SK-N-SH treated with all-trans-retinoic acid at 6 μM for 48 hours (cell line): ENCODE data around the gene TNIP1.

Experiments
- CREB5 ChIP-seq: fragments of 250-450 bp; sonication (Bioruptor Pico); IDR thresholded peaks from 2 replicates; pipeline ENCODE4 v1.5.1; 2020; ENCODE audit warnings: low read depth, mild to moderate bottlenecking, moderate library complexity
- ISL1 ChIP-seq: fragments of 250-450 bp; sonication (Bioruptor Pico); IDR thresholded peaks from 2 replicates; pipeline ENCODE4 v2.1.2; 2022; ENCODE audit warnings: mild to moderate bottlenecking, moderate library complexity
- PATZ1 ChIP-seq: fragments of 250-450 bp; sonication (Bioruptor Pico); IDR thresholded peaks from 2 replicates; pipeline ENCODE4 v1.8.0; 2020; ENCODE audit warnings: mild to moderate bottlenecking, moderate library complexity, borderline replicate concordance
- PPARA ChIP-seq: fragments of 250-450 bp; sonication (Bioruptor Pico); IDR thresholded peaks from 2 replicates; pipeline ENCODE4 v1.5.0; 2020; ENCODE audit warnings: mild to moderate bottlenecking, borderline replicate concordance
- RARB ChIP-seq: fragments of 250-450 bp; sonication (Bioruptor Pico); IDR thresholded peaks from 2 replicates; pipeline ENCODE4 v1.8.0; 2021; ENCODE audit warnings: mild to moderate bottlenecking, moderate library complexity
- TCF4 ChIP-seq: fragments of 250-450 bp; sonication (Bioruptor Pico); IDR thresholded peaks from 2 replicates; pipeline ENCODE4 v1.8.0; 2021; ENCODE audit warnings: mild to moderate bottlenecking, moderate library complexity, borderline replicate concordance
- ZC3H10 ChIP-seq: fragments of 250-450 bp; sonication (Bioruptor Pico); IDR thresholded peaks from 2 replicates; pipeline ENCODE4 v1.5.1; 2021; ENCODE audit warnings: mild to moderate bottlenecking, moderate library complexity
- ZFP3 ChIP-seq: fragments of 250-450 bp; sonication (Bioruptor Pico); IDR thresholded peaks from 2 replicates; pipeline ENCODE4 v1.5.0; 2020; ENCODE audit warnings: mild to moderate bottlenecking, moderate library complexity
- ZFP30 ChIP-seq: fragments of 450-650 bp; formaldehyde crosslinking; IDR thresholded peaks from 2 replicates; pipeline ENCODE4 v1.5.0; 2022; ENCODE audit warnings: mild to moderate bottlenecking, moderate library complexity
- ZNF565 ChIP-seq: fragments of 450-650 bp; formaldehyde crosslinking; conservative IDR thresholded peaks from 2 replicates; pipeline ENCODE4 v1.5.0; 2020; ENCODE audit warnings: low read depth, mild to moderate bottlenecking, moderate library complexity
- TF ChIP-seq, protein P1 (sequence below): fragments of 250-450 bp; sonication (Bioruptor Pico); IDR thresholded peaks from 2 replicates; pipeline ENCODE4 v1.8.0; 2021; ENCODE audit warnings: low read depth, mild to moderate bottlenecking, moderate library complexity, borderline replicate concordance
- TF ChIP-seq, protein P2 (sequence below): fragments of 250-450 bp; sonication (Bioruptor Pico); IDR thresholded peaks from 2 replicates; pipeline ENCODE4 v1.5.0; 2020; ENCODE audit warnings: mild to moderate bottlenecking, moderate library complexity

- TF ChIP-seq RARB (no peak), TCF4 (CRISPR knock-in tag) (no peak), CREB5 (CRISPR knock-in tag) (no peak), ZFP3 (CRISPR knock-in tag) (no peak), PATZ1 (CRISPR knock-in tag) (no peak), PPARA (CRISPR knock-in tag) (no peak), ISL1 (CRISPR knock-in tag) (no peak), ZFP30 (no peak), ZNF565 (no peak), ZC3H10 (CRISPR knock-in tag) (no peak)
- TF ChIP-seq, protein P1, sequence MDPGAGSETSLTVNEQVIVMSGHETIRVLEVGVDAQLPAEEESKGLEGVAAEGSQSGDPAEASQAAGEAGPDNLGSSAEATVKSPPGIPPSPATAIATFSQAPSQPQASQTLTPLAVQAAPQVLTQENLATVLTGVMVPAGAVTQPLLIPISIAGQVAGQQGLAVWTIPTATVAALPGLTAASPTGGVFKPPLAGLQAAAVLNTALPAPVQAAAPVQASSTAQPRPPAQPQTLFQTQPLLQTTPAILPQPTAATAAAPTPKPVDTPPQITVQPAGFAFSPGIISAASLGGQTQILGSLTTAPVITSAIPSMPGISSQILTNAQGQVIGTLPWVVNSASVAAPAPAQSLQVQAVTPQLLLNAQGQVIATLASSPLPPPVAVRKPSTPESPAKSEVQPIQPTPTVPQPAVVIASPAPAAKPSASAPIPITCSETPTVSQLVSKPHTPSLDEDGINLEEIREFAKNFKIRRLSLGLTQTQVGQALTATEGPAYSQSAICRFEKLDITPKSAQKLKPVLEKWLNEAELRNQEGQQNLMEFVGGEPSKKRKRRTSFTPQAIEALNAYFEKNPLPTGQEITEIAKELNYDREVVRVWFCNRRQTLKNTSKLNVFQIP (CRISPR knock-in tag), result no peak
- TF ChIP-seq, protein P2, sequence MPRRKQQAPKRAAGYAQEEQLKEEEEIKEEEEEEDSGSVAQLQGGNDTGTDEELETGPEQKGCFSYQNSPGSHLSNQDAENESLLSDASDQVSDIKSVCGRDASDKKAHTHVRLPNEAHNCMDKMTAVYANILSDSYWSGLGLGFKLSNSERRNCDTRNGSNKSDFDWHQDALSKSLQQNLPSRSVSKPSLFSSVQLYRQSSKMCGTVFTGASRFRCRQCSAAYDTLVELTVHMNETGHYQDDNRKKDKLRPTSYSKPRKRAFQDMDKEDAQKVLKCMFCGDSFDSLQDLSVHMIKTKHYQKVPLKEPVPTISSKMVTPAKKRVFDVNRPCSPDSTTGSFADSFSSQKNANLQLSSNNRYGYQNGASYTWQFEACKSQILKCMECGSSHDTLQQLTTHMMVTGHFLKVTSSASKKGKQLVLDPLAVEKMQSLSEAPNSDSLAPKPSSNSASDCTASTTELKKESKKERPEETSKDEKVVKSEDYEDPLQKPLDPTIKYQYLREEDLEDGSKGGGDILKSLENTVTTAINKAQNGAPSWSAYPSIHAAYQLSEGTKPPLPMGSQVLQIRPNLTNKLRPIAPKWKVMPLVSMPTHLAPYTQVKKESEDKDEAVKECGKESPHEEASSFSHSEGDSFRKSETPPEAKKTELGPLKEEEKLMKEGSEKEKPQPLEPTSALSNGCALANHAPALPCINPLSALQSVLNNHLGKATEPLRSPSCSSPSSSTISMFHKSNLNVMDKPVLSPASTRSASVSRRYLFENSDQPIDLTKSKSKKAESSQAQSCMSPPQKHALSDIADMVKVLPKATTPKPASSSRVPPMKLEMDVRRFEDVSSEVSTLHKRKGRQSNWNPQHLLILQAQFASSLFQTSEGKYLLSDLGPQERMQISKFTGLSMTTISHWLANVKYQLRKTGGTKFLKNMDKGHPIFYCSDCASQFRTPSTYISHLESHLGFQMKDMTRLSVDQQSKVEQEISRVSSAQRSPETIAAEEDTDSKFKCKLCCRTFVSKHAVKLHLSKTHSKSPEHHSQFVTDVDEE, result no peak
These were observed 93.1 kb downstream of the TNIP1 start for GRCh38 chr5:150987746-150988145.
